HEK293 (cell line): Measurements from ENCODE around the gene RAD50.

Source experiments
- CTCF ChIA-PET: fragments of 350-600 bp; formaldehyde crosslinking; extraction: SDS; loops from one replicate; lab custom pipeline; 2021; ENCODE audit warnings: antibody characterized with exemption; lab: Yijun Ruan, JAX
- POLR2A ChIA-PET: fragments of 300-600 bp; formaldehyde crosslinking; extraction: SDS; loops from one replicate; lab custom pipeline; 2020; ENCODE audit warnings: antibody characterized with exemption, inconsistent platforms; lab: Yijun Ruan, JAX
- H3K27ac ChIP-seq: fragments of 200-500 bp; sonication (Bioruptor generic); 2 replicates; pipeline ENCODE4 v1.5.1; 2014; ENCODE audit warnings: low read depth, low read length, control low read depth, inconsistent platforms; ENCODE audit errors: extremely low read depth
- H3K36me3 ChIP-seq, 2 experiments: fragments of 200-500 bp in 1 of 2; sonication (Bioruptor generic) in 1 of 2; 1 replicate in 1 of 2; 2 replicates in 1 of 2; pipeline ENCODE4 v1.5.1; 2014 to 2017; ENCODE audit warnings: inconsistent platforms in 2 of 2, low read length in 2 of 2; ENCODE audit not compliant: control insufficient read depth in 2 of 2, insufficient read depth in 1 of 2
- H3K4me1 ChIP-seq: fragments of 200-500 bp; sonication (Bioruptor generic); 2 replicates; pipeline ENCODE4 v1.5.1; 2014; ENCODE audit warnings: mild to moderate bottlenecking, low read length, inconsistent platforms; ENCODE audit not compliant: control insufficient read depth, insufficient read depth
- H3K4me3 ChIP-seq: 2 replicates; pipeline ENCODE4 v1.5.1; 2011; ENCODE audit warnings: low read depth, mild to moderate bottlenecking, control low read depth, low read length, moderate library complexity
- H3K9me3 ChIP-seq: fragments of 200-500 bp; sonication (Bioruptor generic); 2 replicates; pipeline ENCODE4 v1.5.1; 2014; ENCODE audit warnings: low read depth, low read length, inconsistent platforms; ENCODE audit not compliant: control insufficient read depth, insufficient read depth
- GLIS1 ChIP-seq: fragments of 450-650 bp; formaldehyde crosslinking; IDR thresholded peaks from 2 replicates; pipeline ENCODE4 v1.5.1; 2016; ENCODE audit warnings: missing biosample characterization, missing genetic modification characterization
- MZF1 ChIP-seq: fragments of 450-650 bp; formaldehyde crosslinking; IDR thresholded peaks from 2 replicates; pipeline ENCODE4 v1.5.1; 2017; ENCODE audit warnings: missing biosample characterization, missing genetic modification characterization, borderline replicate concordance
- SCRT1 ChIP-seq: fragments of 450-650 bp; formaldehyde crosslinking; IDR thresholded peaks from 2 replicates; pipeline ENCODE4 v1.5.1; 2016; ENCODE audit warnings: missing biosample characterization, missing genetic modification characterization, borderline replicate concordance
- WT1 ChIP-seq: fragments of 450-650 bp; formaldehyde crosslinking; IDR thresholded peaks from 2 replicates; pipeline ENCODE4 v1.5.1; 2016; ENCODE audit warnings: missing biosample characterization, missing genetic modification characterization
- YY1 ChIP-seq: fragments of 450-650 bp; formaldehyde crosslinking; IDR thresholded peaks from 2 replicates; pipeline ENCODE4 v1.5.1; 2018; ENCODE audit warnings: missing biosample characterization, missing genetic modification characterization
- ZBTB21 ChIP-seq: fragments of 450-650 bp; formaldehyde crosslinking; IDR thresholded peaks from 2 replicates; pipeline ENCODE4 v1.5.1; 2017; ENCODE audit warnings: missing biosample characterization, missing genetic modification characterization
- ZNF174 ChIP-seq: fragments of 450-650 bp; formaldehyde crosslinking; IDR thresholded peaks from 2 replicates; pipeline ENCODE4 v1.5.0; 2017; ENCODE audit warnings: missing biosample characterization, mild to moderate bottlenecking, missing genetic modification characterization
- ZNF223 ChIP-seq: fragments of 450-650 bp; formaldehyde crosslinking; IDR thresholded peaks from 2 replicates; pipeline ENCODE4 v1.5.1; 2016; ENCODE audit warnings: missing biosample characterization, missing genetic modification characterization
- ZNF248 ChIP-seq: fragments of 450-650 bp; formaldehyde crosslinking; IDR thresholded peaks from 2 replicates; pipeline ENCODE4 v1.5.1; 2017; ENCODE audit warnings: missing biosample characterization, missing genetic modification characterization
- ZNF391 ChIP-seq: fragments of 450-650 bp; formaldehyde crosslinking; IDR thresholded peaks from 2 replicates; pipeline ENCODE4 v1.5.1; 2016; ENCODE audit warnings: low read depth, missing biosample characterization, missing genetic modification characterization, borderline replicate concordance
- ZNF426 ChIP-seq: fragments of 450-650 bp; formaldehyde crosslinking; IDR thresholded peaks from 2 replicates; pipeline ENCODE4 v1.5.1; 2017; ENCODE audit warnings: missing biosample characterization, missing genetic modification characterization, mild to moderate bottlenecking, inconsistent platforms, moderate library complexity
- ZNF48 ChIP-seq: fragments of 450-650 bp; formaldehyde crosslinking; IDR thresholded peaks from 2 replicates; pipeline ENCODE4 v1.5.1; 2016; ENCODE audit warnings: missing biosample characterization, missing genetic modification characterization
- ZNF629 ChIP-seq: fragments of 450-650 bp; formaldehyde crosslinking; IDR thresholded peaks from 2 replicates; pipeline ENCODE4 v1.5.1; 2017; ENCODE audit warnings: missing biosample characterization, missing genetic modification characterization
- ZNF658 ChIP-seq: fragments of 450-650 bp; formaldehyde crosslinking; IDR thresholded peaks from 2 replicates; pipeline ENCODE4; 2016; ENCODE audit warnings: missing biosample characterization, missing genetic modification characterization
- ZNF792 ChIP-seq: fragments of 450-650 bp; formaldehyde crosslinking; IDR thresholded peaks from 2 replicates; pipeline ENCODE4 v1.5.1; 2016; ENCODE audit warnings: missing biosample characterization, missing genetic modification characterization
- TF ChIP-seq, protein P1 (sequence below): fragments of 450-650 bp; IDR thresholded peaks from 2 replicates; pipeline ENCODE4 v1.5.1; 2018; ENCODE audit warnings: missing biosample characterization, missing genetic modification characterization
- TF ChIP-seq, protein P2 (sequence below): fragments of 450-650 bp; formaldehyde crosslinking; IDR thresholded peaks from 2 replicates; pipeline ENCODE4 v1.5.1; 2016; ENCODE audit warnings: missing biosample characterization, missing genetic modification characterization
- TF ChIP-seq, protein P3 (sequence below): IDR thresholded peaks from 2 replicates; pipeline ENCODE4 v1.6.1; 2011; ENCODE audit warnings: mild to moderate bottlenecking, low read depth, low read length, borderline replicate concordance
- TF ChIP-seq, protein P4 (sequence below): fragments of 450-650 bp; formaldehyde crosslinking; IDR thresholded peaks from 2 replicates; pipeline ENCODE4 v1.5.1; 2016; ENCODE audit warnings: missing biosample characterization, missing genetic modification characterization
- TF ChIP-seq, protein P5 (sequence below): fragments of 450-650 bp; formaldehyde crosslinking; IDR thresholded peaks from 2 replicates; pipeline ENCODE4 v1.5.1; 2016; ENCODE audit warnings: missing biosample characterization, missing genetic modification characterization
- TF ChIP-seq, protein P6 (sequence below): fragments of 450-650 bp; formaldehyde crosslinking; conservative IDR thresholded peaks from 2 replicates; pipeline ENCODE4 v1.5.1; 2016; ENCODE audit warnings: low read depth, missing biosample characterization, missing genetic modification characterization

RAD50 gene

DNA sequence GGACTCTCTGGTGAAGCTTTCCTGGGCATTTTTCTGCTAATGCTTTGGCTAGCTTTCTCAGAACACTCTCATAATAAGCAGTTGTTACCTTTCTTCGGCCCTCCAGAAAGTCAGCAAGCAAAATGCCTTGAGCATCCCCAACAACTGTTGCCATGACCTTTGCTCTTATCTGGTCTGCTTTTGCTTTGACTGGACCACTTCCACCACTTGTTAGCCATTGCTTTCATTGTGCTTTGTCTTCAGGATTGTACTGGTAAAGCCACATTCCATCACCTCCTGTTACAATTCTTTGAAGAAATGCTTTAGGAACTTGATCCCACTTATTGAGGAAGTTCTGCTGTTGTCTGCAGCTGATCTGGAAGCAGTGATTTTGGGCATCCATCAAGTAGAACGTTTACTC lies 35.7 kb downstream of the RAD50 start:
- Histone ChIP-seq H3K27ac (no peak overlapping the region), H3K4me3 (no peak overlapping the region), H3K9me3 (no peaks in the 10 kb centered on the region)
- CTCF ChIA-PET, result no interaction called here
- TF ChIP-seq WT1 (no peak), ZBTB21 (tag by site-specific recombination) (no peak), ZNF174 (no peak), ZNF391 (tag by site-specific recombination) (no peak), ZNF48 (no peak), ZNF248 (no peak), ZNF629 (tag by site-specific recombination) (no peak), GLIS1 (tag by site-specific recombination) (no peak)
- TF ChIP-seq, protein P1, sequence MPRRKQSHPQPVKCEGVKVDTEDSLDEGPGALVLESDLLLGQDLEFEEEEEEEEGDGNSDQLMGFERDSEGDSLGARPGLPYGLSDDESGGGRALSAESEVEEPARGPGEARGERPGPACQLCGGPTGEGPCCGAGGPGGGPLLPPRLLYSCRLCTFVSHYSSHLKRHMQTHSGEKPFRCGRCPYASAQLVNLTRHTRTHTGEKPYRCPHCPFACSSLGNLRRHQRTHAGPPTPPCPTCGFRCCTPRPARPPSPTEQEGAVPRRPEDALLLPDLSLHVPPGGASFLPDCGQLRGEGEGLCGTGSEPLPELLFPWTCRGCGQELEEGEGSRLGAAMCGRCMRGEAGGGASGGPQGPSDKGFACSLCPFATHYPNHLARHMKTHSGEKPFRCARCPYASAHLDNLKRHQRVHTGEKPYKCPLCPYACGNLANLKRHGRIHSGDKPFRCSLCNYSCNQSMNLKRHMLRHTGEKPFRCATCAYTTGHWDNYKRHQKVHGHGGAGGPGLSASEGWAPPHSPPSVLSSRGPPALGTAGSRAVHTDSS (tag by site-specific recombination), result no peak
- TF ChIP-seq, all 188 proteins: peak for 0
- H3K36me3 ChIP-seq, result peaks cover 30 to 91% of the 10 kb centered on the region in 2 experiments
- H3K4me1 ChIP-seq, result no peaks in the 10 kb centered on the region
- POLR2A ChIA-PET, result no interaction called here

DNA sequence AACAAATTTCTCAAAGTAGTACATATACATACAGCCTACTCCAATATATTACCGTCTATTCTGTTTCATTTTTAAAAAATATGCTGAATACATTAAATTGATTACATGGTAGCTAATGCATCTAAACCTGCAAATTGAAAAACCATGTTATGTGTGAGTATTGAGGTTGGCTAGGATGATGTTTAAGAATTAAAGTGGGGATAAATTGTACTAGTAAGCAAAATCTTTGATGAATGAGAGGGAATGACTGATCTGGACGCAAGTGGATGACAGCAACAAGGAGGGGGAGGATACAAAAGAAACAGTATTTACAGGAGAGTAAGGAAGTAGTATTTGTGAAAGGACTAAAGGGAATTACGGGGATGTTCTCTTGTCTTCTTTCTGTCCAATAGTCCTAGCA lies 37.4 kb downstream of the RAD50 start:
- Histone ChIP-seq H3K4me3 (no peak overlapping the region), H3K27ac (no peak overlapping the region), H3K4me1 (no peaks in the 10 kb centered on the region), H3K9me3 (no peaks in the 10 kb centered on the region), H3K36me3 (peaks cover 28 to 92% of the 10 kb centered on the region in 2 experiments)
- TF ChIP-seq MZF1 (tag by site-specific recombination), result no peak
- no peak for TF ChIP-seq YY1 (tag by site-specific recombination)
- TF ChIP-seq, protein P2, sequence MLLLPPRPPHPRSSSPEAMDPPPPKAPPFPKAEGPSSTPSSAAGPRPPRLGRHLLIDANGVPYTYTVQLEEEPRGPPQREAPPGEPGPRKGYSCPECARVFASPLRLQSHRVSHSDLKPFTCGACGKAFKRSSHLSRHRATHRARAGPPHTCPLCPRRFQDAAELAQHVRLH (tag by site-specific recombination), result no peak
- TF ChIP-seq, protein P3, sequence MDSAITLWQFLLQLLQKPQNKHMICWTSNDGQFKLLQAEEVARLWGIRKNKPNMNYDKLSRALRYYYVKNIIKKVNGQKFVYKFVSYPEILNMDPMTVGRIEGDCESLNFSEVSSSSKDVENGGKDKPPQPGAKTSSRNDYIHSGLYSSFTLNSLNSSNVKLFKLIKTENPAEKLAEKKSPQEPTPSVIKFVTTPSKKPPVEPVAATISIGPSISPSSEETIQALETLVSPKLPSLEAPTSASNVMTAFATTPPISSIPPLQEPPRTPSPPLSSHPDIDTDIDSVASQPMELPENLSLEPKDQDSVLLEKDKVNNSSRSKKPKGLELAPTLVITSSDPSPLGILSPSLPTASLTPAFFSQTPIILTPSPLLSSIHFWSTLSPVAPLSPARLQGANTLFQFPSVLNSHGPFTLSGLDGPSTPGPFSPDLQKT, result no peak
- no peak for TF ChIP-seq ZNF223 (tag by site-specific recombination)
- TF ChIP-seq, protein P4, sequence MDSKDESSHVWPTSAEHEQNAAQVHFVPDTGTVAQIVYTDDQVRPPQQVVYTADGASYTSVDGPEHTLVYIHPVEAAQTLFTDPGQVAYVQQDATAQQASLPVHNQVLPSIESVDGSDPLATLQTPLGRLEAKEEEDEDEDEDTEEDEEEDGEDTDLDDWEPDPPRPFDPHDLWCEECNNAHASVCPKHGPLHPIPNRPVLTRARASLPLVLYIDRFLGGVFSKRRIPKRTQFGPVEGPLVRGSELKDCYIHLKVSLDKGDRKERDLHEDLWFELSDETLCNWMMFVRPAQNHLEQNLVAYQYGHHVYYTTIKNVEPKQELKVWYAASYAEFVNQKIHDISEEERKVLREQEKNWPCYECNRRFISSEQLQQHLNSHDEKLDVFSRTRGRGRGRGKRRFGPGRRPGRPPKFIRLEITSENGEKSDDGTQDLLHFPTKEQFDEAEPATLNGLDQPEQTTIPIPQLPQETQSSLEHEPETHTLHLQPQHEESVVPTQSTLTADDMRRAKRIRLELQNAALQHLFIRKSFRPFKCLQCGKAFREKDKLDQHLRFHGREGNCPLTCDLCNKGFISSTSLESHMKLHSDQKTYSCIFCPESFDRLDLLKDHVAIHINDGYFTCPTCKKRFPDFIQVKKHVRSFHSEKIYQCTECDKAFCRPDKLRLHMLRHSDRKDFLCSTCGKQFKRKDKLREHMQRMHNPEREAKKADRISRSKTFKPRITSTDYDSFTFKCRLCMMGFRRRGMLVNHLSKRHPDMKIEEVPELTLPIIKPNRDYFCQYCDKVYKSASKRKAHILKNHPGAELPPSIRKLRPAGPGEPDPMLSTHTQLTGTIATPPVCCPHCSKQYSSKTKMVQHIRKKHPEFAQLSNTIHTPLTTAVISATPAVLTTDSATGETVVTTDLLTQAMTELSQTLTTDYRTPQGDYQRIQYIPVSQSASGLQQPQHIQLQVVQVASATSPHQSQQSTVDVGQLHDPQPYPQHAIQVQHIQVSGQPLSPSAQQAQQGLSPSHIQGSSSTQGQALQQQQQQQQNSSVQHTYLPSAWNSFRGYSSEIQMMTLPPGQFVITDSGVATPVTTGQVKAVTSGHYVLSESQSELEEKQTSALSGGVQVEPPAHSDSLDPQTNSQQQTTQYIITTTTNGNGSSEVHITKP, result no peak
- TF ChIP-seq SCRT1 (tag by site-specific recombination), result no peak
- no peak for TF ChIP-seq ZNF426
- TF ChIP-seq ZNF658 (tag by site-specific recombination), result no peak
- TF ChIP-seq, protein P5, sequence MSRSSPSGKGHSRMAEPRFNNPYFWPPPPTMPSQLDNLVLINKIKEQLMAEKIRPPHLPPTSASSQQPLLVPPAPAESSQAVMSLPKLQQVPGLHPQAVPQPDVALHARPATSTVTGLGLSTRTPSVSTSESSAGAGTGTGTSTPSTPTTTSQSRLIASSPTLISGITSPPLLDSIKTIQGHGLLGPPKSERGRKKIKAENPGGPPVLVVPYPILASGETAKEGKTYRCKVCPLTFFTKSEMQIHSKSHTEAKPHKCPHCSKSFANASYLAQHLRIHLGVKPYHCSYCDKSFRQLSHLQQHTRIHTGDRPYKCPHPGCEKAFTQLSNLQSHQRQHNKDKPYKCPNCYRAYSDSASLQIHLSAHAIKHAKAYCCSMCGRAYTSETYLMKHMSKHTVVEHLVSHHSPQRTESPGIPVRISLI (tag by site-specific recombination), result no peak
- no peak for TF ChIP-seq ZNF792
- TF ChIP-seq, protein P6, sequence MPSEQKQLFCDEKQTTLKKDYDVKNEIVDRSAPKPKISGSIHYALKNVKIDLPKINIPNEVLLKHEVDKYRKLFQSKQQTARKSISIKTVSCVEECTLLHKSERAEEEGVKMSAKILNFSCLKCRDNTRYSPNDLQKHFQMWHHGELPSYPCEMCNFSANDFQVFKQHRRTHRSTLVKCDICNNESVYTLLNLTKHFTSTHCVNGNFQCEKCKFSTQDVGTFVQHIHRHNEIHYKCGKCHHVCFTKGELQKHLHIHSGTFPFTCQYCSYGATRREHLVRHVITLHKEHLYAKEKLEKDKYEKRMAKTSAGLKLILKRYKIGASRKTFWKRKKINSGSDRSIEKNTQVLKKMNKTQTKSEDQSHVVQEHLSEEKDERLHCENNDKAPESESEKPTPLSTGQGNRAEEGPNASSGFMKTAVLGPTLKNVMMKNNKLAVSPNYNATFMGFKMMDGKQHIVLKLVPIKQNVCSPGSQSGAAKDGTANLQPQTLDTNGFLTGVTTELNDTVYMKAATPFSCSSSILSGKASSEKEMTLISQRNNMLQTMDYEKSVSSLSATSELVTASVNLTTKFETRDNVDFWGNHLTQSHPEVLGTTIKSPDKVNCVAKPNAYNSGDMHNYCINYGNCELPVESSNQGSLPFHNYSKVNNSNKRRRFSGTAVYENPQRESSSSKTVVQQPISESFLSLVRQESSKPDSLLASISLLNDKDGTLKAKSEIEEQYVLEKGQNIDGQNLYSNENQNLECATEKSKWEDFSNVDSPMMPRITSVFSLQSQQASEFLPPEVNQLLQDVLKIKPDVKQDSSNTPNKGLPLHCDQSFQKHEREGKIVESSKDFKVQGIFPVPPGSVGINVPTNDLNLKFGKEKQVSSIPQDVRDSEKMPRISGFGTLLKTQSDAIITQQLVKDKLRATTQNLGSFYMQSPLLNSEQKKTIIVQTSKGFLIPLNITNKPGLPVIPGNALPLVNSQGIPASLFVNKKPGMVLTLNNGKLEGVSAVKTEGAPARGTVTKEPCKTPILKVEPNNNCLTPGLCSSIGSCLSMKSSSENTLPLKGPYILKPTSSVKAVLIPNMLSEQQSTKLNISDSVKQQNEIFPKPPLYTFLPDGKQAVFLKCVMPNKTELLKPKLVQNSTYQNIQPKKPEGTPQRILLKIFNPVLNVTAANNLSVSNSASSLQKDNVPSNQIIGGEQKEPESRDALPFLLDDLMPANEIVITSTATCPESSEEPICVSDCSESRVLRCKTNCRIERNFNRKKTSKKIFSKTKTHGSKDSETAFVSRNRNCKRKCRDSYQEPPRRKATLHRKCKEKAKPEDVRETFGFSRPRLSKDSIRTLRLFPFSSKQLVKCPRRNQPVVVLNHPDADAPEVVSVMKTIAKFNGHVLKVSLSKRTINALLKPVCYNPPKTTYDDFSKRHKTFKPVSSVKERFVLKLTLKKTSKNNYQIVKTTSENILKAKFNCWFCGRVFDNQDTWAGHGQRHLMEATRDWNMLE (tag by site-specific recombination), result no peak
- POLR2A ChIA-PET, result no interaction called here
- CTCF ChIA-PET, result interaction anchor here (0.8 to 1.5 kb wide), 3 partner anchors 67 to 226 kb away, joined by 3 to 5 read pairs (median 4); no protein-coding TSS in a partner anchor
